ENCODE data around the gene LUC7L2.
"Not testable (repeated sequence)": the region's sequence is repeated elsewhere in the genome, so short reads cannot be mapped to it uniquely, and the experiment has no call there.

LUC7L2 gene

GRCh38 chr7:139446051-139446890 lies 86.6 kb downstream of the LUC7L2 start:
- DNase-seq (ENCODE audit: low read depth, low spot score), result no peak

- no peak for DNase-seq (ENCODE audit: low read depth, low spot score)
These were observed 91.2 kb downstream of the LUC7L2 start for GRCh38 chr7:139450851-139451250.

GRCh38 chr7:139451638-139452037 lies 91.9 kb downstream of the LUC7L2 start:
- no peak for DNase-seq (ENCODE audit: low read depth, low spot score)

- no peak for DNase-seq (ENCODE audit: low read depth, low spot score)
These were observed 93.4 kb downstream of the LUC7L2 start for GRCh38 chr7:139452958-139453672.

GRCh38 chr7:139453673-139454321 lies 94.1 kb downstream of the LUC7L2 start:
- no peak for DNase-seq (ENCODE audit: low read depth, low spot score)

GRCh38 chr7:139455789-139456188 lies 96.1 kb downstream of the LUC7L2 start:
- DNase-seq (ENCODE audit: low read depth, low spot score), result no peak

- no peak for DNase-seq (ENCODE audit: low read depth, low spot score)
These were observed 96.8 kb downstream of the LUC7L2 start for GRCh38 chr7:139456511-139456910.

- no peak for DNase-seq (ENCODE audit: low read depth, low spot score)
These were observed 97.7 kb downstream of the LUC7L2 start for GRCh38 chr7:139457153-139457946.

- not testable (repeated sequence) for DNase-seq (ENCODE audit: low read depth, low spot score)
These were observed 103.7 kb downstream of the LUC7L2 start for GRCh38 chr7:139463421-139463820.

- DNase-seq (ENCODE audit: low read depth, low spot score), result not testable (repeated sequence)
These were observed 104.8 kb downstream of the LUC7L2 start for GRCh38 chr7:139464511-139464910.

GRCh38 chr7:139465072-139465471 lies 105.4 kb downstream of the LUC7L2 start:
- DNase-seq (ENCODE audit: low read depth, low spot score), result not testable (repeated sequence)

GRCh38 chr7:139467729-139468128 lies 108.0 kb downstream of the LUC7L2 start:
- not testable (repeated sequence) for DNase-seq (ENCODE audit: low read depth, low spot score)

GRCh38 chr7:139468281-139468680 lies 108.6 kb downstream of the LUC7L2 start:
- not testable (repeated sequence) for DNase-seq (ENCODE audit: low read depth, low spot score)

GRCh38 chr7:139471740-139472353 lies 112.2 kb downstream of the LUC7L2 start:
- no peak for DNase-seq (ENCODE audit: low read depth, low spot score)
